Measurements from ENCODE around the gene ZFPM1.

The ZFPM1 gene

GRCh38 chr16:88418869-88419268 lies 34.2 kb upstream of the ZFPM1 start:
- DNase-seq, result no peak

DNA sequence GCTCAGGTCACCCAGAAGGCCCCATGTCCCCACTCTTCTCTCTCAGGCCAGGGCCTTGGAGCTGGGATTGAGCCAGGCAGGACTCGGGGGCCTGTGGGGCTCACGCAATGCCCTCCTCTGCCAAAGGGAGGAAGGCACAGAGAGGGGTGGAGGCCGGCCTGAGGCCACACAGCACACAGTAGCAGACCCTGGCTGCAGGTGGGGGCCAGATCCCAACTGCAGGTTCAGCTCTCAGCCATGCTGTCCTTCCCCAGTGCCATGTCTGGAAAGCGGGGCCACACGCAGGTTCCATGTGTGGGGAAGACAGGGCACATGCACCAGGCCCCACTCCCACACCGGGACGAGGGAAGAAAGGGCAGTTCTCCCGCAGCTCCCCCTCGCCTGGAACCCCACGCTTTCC lies 33.3 kb upstream of the ZFPM1 start:
- no peak for DNase-seq

- no peak for DNase-seq
Measured at GRCh38 chr16:88420496-88420895, 32.6 kb upstream of the ZFPM1 start.

- DNase-seq, result no peak
Measured at GRCh38 chr16:88421301-88421700, 31.8 kb upstream of the ZFPM1 start.

GRCh38 chr16:88421871-88422433 lies 31.1 kb upstream of the ZFPM1 start:
- no peak for DNase-seq

- no peak for DNase-seq
Measured at GRCh38 chr16:88422733-88423447, 30.2 kb upstream of the ZFPM1 start.

DNA sequence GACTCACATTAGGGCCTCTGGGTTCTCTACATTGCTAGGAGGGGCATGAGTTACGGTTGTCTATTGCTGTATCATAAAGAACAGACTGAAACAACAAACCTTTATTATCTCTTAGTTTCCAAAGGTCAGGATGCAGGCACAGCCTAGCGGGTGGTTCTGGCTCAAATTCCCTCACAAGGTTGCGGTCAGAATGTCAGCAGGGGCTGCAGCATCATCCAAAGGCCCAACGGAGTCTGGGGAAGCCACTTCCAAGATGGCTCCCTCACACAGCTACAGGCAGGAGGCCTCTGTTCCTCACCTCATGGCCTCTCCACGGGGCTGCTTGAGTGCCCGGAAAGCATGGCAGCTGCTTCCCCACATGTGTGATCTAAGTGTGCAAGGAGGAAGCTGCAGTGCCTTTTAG lies 29.6 kb upstream of the ZFPM1 start:
- no peak for DNase-seq

- DNase-seq, result no peak
Measured at GRCh38 chr16:88424587-88425235, 28.4 kb upstream of the ZFPM1 start.

DNA sequence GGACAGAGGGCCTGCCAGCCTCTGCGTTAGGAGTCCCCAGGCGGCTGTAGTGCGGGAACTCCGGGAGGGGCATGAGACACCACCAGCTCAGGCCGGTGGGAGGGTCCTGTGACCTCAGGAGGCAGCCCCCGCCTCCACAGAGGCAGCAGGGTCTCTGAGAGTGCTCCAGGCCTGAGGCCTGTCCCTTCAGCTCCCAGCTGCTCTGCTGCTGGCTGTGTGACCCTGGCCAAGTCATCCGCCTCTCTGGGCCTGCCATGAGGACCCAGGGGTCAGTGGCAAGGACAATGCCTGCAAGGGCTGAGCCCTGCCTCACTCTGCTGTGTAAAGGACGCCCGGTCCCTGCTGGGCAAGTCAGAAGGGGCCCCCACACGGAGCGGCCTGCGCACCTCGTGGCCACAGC lies 27.1 kb upstream of the ZFPM1 start:
- DNase-seq, result no peak

GRCh38 chr16:88427376-88427775 lies 25.7 kb upstream of the ZFPM1 start:
- no peak for DNase-seq

DNA sequence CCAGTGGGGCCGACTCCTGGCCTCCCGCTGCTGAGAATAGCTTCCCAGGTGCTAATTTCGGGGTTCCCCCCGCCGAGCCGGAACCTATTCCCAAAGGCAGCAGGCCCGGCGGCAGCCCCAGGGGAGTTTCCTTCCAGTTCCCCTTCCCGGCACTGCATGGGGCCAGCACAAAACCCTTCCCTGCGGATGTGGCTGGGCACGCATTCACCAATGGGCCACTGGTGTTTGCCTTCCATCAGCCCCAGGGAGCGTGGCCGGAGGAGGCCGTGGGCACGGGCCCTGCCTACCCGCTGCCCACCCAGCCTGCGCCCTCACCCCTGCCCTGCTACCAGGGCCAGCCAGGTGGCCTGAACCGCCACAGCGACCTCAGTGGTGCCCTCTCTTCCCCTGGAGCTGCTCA lies 24.9 kb upstream of the ZFPM1 start:
- DNase-seq, result no peak

DNA sequence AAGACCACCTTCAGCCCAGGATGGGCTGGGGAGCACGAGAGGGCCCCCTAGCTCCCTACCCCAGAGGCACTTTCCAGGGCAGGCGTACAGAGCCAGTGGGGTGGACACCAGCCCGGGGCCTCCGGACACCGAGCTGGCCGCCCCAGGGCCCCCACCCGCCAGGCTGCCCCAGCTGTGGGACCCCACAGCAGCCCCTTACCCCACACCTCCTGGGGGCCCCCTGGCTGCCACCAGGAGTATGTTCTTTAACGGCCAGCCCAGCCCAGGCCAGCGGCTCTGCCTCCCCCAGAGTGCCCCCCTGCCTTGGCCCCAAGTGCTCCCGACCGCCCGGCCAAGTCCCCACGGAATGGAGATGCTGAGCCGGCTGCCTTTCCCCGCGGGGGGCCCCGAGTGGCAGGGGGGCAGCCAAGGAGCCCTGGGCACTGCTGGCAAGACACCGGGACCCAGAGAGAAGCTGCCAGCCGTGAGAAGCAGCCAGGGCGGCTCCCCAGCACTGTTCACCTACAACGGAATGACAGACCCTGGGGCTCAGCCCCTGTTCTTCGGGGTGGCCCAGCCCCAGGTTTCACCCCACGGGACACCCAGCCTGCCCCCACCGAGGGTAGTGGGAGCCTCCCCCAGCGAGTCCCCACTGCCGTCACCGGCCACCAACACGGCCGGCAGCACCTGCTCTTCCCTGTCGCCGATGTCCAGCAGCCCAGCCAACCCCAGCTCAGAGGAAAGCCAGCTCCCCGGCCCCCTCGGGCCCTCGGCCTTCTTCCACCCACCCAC lies 24.3 kb upstream of the ZFPM1 start:
- no peak for DNase-seq

GRCh38 chr16:88429387-88430184 lies 23.5 kb upstream of the ZFPM1 start:
- no peak for DNase-seq

- no peak for DNase-seq
Measured at GRCh38 chr16:88430185-88430523, 22.9 kb upstream of the ZFPM1 start.

GRCh38 chr16:88430524-88431446 lies 22.3 kb upstream of the ZFPM1 start:
- no peak for DNase-seq

GRCh38 chr16:88431651-88432050 lies 21.4 kb upstream of the ZFPM1 start:
- no peak for DNase-seq

DNA sequence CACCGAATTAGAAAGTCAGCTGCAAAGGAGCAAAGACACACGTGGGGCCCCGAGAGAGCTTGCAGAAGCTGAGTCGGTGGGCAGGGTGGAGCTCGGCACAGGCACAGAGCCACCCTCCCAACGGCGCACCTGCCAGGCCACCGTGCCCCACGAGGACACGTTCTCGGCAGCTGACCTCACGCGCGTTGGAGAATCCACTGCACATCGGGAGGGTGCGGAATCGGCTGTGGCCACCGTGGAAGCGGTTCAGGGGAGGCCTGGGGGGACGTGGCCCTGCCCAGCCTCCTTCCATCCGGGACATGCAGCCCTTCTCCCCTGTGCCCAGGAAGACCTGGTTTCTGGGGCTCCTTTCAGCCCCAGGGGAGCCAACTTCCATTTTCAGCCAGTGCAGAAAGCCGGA lies 20.9 kb upstream of the ZFPM1 start:
- no peak for DNase-seq

DNA sequence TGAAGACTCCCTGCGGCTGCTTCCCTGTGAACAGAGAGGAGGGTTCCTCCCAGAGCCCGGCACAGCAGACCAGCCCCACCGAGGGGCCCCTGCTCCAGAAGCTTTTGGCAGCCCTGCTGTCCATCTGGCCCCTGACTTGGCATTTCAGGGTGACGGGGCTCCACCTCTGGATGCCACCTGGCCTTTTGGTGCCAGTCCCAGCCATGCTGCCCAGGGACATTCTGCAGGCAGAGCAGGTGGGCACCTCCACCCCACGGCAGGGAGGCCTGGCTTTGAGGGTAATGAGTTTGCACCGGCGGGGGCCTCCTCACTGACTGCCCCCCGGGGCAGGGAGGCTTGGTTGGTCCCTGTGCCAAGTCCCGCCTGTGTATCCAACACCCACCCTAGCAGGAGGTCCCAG lies 20.3 kb upstream of the ZFPM1 start:
- DNase-seq, result no peak

DNA sequence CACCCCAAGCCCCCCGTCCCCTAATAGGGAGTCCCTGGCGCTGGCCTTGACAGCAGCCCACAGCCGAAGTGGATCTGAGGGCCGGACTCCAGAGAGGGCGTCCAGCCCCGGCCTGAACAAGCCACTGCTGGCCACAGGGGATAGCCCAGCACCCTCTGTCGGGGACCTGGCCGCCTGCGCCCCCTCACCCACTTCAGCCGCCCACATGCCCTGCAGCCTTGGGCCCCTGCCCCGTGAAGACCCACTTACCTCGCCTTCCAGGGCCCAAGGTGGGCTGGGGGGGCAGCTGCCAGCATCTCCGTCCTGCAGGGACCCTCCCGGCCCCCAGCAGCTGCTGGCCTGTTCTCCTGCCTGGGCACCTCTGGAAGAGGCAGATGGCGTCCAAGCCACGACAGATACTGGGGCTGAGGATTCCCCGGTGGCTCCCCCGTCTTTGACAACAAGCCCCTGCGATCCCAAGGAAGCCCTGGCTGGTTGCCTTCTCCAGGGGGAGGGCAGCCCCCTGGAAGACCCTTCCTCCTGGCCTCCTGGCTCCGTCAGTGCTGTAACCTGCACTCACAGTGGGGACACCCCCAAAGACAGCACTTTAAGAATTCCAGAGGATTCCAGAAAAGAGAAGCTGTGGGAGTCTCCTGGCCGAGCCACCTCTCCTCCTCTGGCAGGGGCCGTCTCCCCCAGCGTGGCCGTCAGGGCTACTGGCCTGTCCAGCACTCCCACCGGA lies 19.3 kb upstream of the ZFPM1 start:
- no peak for DNase-seq

- DNase-seq, result no peak
Measured at GRCh38 chr16:88434353-88434690, 18.8 kb upstream of the ZFPM1 start.

DNA sequence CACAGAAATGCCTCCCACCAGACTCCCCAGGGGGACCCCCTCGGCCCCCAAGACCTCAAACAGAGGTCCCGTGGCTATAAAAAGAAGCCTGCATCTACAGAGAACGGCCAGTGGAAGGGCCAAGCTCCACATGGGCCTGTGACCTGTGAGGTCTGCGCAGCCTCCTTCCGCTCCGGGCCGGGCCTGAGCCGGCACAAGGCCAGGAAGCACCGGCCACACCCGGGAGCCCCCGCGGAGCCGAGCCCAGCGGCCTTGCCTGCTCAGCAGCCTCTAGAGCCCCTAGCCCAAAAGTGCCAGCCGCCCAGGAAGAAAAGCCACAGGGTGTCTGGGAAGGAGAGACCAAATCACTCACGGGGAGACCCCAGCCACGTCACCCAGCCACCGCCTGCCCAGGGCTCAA lies 18.3 kb upstream of the ZFPM1 start:
- DNase-seq, result no peak

Data from DMS79 (cell line).